HEK293 (cell line): Measurements from ENCODE around the gene CYBA.

Experiments used
- CTCF ChIA-PET: fragments of 350-600 bp; formaldehyde crosslinking; extraction: SDS; loops from one replicate; lab custom pipeline; 2021; ENCODE audit warnings: antibody characterized with exemption; lab: Yijun Ruan, JAX
- POLR2A ChIA-PET: fragments of 300-600 bp; formaldehyde crosslinking; extraction: SDS; loops from one replicate; lab custom pipeline; 2020; ENCODE audit warnings: antibody characterized with exemption, inconsistent platforms; lab: Yijun Ruan, JAX
- H3K27ac ChIP-seq: fragments of 200-500 bp; sonication (Bioruptor generic); 2 replicates; pipeline ENCODE4 v1.5.1; 2014; ENCODE audit warnings: low read depth, low read length, control low read depth, inconsistent platforms; ENCODE audit errors: extremely low read depth
- H3K36me3 ChIP-seq, 2 experiments: fragments of 200-500 bp in 1 of 2; sonication (Bioruptor generic) in 1 of 2; 1 replicate in 1 of 2; 2 replicates in 1 of 2; pipeline ENCODE4 v1.5.1; 2014 to 2017; ENCODE audit warnings: inconsistent platforms in 2 of 2, low read length in 2 of 2; ENCODE audit not compliant: control insufficient read depth in 2 of 2, insufficient read depth in 1 of 2
- H3K4me1 ChIP-seq: fragments of 200-500 bp; sonication (Bioruptor generic); 2 replicates; pipeline ENCODE4 v1.5.1; 2014; ENCODE audit warnings: mild to moderate bottlenecking, low read length, inconsistent platforms; ENCODE audit not compliant: control insufficient read depth, insufficient read depth
- H3K4me3 ChIP-seq: 2 replicates; pipeline ENCODE4 v1.5.1; 2011; ENCODE audit warnings: low read depth, mild to moderate bottlenecking, control low read depth, low read length, moderate library complexity
- H3K9me3 ChIP-seq: fragments of 200-500 bp; sonication (Bioruptor generic); 2 replicates; pipeline ENCODE4 v1.5.1; 2014; ENCODE audit warnings: low read depth, low read length, inconsistent platforms; ENCODE audit not compliant: control insufficient read depth, insufficient read depth
- BCL11B ChIP-seq: fragments of 450-650 bp; formaldehyde crosslinking; IDR thresholded peaks from 2 replicates; pipeline ENCODE4 v1.5.1; 2016; ENCODE audit warnings: low read depth, missing biosample characterization, missing genetic modification characterization
- KLF7 ChIP-seq: fragments of 450-650 bp; formaldehyde crosslinking; IDR thresholded peaks from 2 replicates; pipeline ENCODE4 v1.5.1; 2016; ENCODE audit warnings: missing biosample characterization, missing genetic modification characterization, borderline replicate concordance
- SCRT2 ChIP-seq: fragments of 450-650 bp; formaldehyde crosslinking; IDR thresholded peaks from 2 replicates; pipeline ENCODE4 v1.5.1; 2016; ENCODE audit warnings: missing biosample characterization, missing genetic modification characterization
- WT1 ChIP-seq: fragments of 450-650 bp; formaldehyde crosslinking; IDR thresholded peaks from 2 replicates; pipeline ENCODE4 v1.5.1; 2016; ENCODE audit warnings: missing biosample characterization, missing genetic modification characterization
- YY2 ChIP-seq: fragments of 450-650 bp; formaldehyde crosslinking; IDR thresholded peaks from 2 replicates; pipeline ENCODE4 v1.5.1; 2016; ENCODE audit warnings: missing biosample characterization, missing genetic modification characterization
- ZBTB49 ChIP-seq: fragments of 450-650 bp; formaldehyde crosslinking; IDR thresholded peaks from 2 replicates; pipeline ENCODE4 v1.5.1; 2016; ENCODE audit warnings: missing biosample characterization, missing genetic modification characterization, low read depth
- ZNF157 ChIP-seq: fragments of 450-650 bp; formaldehyde crosslinking; IDR thresholded peaks from 2 replicates; pipeline ENCODE4 v1.5.1; 2016; ENCODE audit warnings: missing biosample characterization, missing genetic modification characterization
- ZNF175 ChIP-seq: fragments of 450-650 bp; formaldehyde crosslinking; IDR thresholded peaks from 2 replicates; pipeline ENCODE4 v1.5.1; 2016; ENCODE audit warnings: missing biosample characterization, missing genetic modification characterization
- ZNF19 ChIP-seq: fragments of 450-650 bp; formaldehyde crosslinking; IDR thresholded peaks from 2 replicates; pipeline ENCODE4; 2016; ENCODE audit warnings: missing biosample characterization, missing genetic modification characterization, low read depth
- ZNF223 ChIP-seq: fragments of 450-650 bp; formaldehyde crosslinking; IDR thresholded peaks from 2 replicates; pipeline ENCODE4 v1.5.1; 2016; ENCODE audit warnings: missing biosample characterization, missing genetic modification characterization
- ZNF394 ChIP-seq: fragments of 450-650 bp; formaldehyde crosslinking; IDR thresholded peaks from 2 replicates; pipeline ENCODE4 v1.5.1; 2016; ENCODE audit warnings: missing biosample characterization, missing genetic modification characterization, mild to moderate bottlenecking, moderate library complexity, borderline replicate concordance
- ZNF423 ChIP-seq: fragments of 450-650 bp; formaldehyde crosslinking; IDR thresholded peaks from 2 replicates; pipeline ENCODE4 v1.5.1; 2016; ENCODE audit warnings: missing biosample characterization, missing genetic modification characterization
- ZNF513 ChIP-seq: fragments of 450-650 bp; IDR thresholded peaks from 2 replicates; pipeline ENCODE4 v1.5.1; 2018; ENCODE audit warnings: missing biosample characterization, missing genetic modification characterization
- ZNF558 ChIP-seq: fragments of 450-650 bp; formaldehyde crosslinking; IDR thresholded peaks from 2 replicates; pipeline ENCODE4 v1.5.1; 2016; ENCODE audit warnings: missing biosample characterization, missing genetic modification characterization
- ZNF596 ChIP-seq: fragments of 450-650 bp; IDR thresholded peaks from 2 replicates; pipeline ENCODE4 v1.5.0; 2018; ENCODE audit warnings: missing biosample characterization, mild to moderate bottlenecking, missing genetic modification characterization, moderate library complexity
- ZNF658 ChIP-seq: fragments of 450-650 bp; formaldehyde crosslinking; IDR thresholded peaks from 2 replicates; pipeline ENCODE4; 2016; ENCODE audit warnings: missing biosample characterization, missing genetic modification characterization
- ZNF768 ChIP-seq: fragments of 450-650 bp; formaldehyde crosslinking; IDR thresholded peaks from 2 replicates; pipeline ENCODE4 v1.5.1; 2018; ENCODE audit warnings: missing biosample characterization, mild to moderate bottlenecking, missing genetic modification characterization
- ZNF792 ChIP-seq: fragments of 450-650 bp; formaldehyde crosslinking; IDR thresholded peaks from 2 replicates; pipeline ENCODE4 v1.5.1; 2016; ENCODE audit warnings: missing biosample characterization, missing genetic modification characterization
- TF ChIP-seq, protein P1 (sequence below): fragments of 450-650 bp; formaldehyde crosslinking; IDR thresholded peaks from 2 replicates; pipeline ENCODE4 v1.5.1; 2016; ENCODE audit warnings: missing biosample characterization, missing genetic modification characterization
- TF ChIP-seq, protein P2 (sequence below): fragments of 450-650 bp; formaldehyde crosslinking; IDR thresholded peaks from 2 replicates; pipeline ENCODE4 v1.5.1; 2016; ENCODE audit warnings: missing biosample characterization, missing genetic modification characterization

CYBA gene

DNA sequence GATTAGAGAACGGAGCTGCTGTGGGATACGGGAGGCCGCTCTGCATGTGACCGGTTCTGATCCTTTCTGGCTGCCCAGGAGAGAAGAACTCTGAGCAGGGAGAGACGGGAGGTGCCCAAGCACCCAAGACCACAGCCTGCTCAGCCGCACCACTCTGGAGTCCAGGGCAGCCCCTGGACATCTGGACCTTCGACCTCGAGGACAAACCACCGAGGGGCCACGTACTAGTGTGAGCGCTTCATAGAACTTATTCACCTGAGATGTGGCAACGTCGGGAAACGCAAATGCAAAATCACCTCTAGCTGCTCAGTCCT, 49.4 kb upstream of the CYBA start:
- ChIA-PET POLR2A (interaction anchor here (1.0 to 1.2 kb wide), 2 partner anchors 27 to 38 kb away, joined by 3 read pairs; partner anchors contain the start of gene MVD), CTCF (interaction anchor here (0.6 to 0.9 kb wide), 2 partner anchors 13 to 17 kb away, joined by 3 read pairs; partner anchors contain the start of gene SNAI3)
- Histone ChIP-seq H3K9me3 (no peaks in the 10 kb centered on the region), H3K4me1 (no peaks in the 10 kb centered on the region)
- TF ChIP-seq YY2 (tag by site-specific recombination): no peak
- TF ChIP-seq, all 188 proteins: peak for 0
- Histone ChIP-seq H3K36me3 (peaks cover 0 to 49% of the 10 kb centered on the region in 2 experiments; a peak in 2 of 3 replicates), H3K27ac (no peak overlapping the region), H3K4me3 (no peak overlapping the region)

DNA sequence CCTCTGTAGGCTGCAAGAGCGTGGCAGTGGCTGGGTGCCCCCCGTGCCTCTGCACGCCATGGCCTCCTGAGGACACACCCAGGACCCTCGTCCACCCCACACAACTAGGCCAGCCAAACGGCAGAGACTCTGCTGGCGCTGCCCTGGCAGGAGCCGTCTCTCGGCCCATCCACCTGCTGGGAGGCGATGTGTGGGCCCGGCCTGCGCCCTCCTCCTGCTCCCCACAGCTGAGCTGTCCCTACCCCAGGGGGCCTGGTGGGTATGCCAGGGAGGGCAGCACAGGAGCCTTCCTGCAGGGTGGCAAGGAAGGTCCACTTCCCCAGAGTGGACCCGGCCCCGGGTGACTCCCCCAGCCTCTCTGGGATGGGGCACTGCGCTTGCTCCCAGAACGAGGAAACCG, 48.3 kb upstream of the CYBA start:
- Histone ChIP-seq H3K36me3 (peaks cover 0 to 49% of the 10 kb centered on the region in 2 experiments; a peak in 2 of 3 replicates), H3K9me3 (no peaks in the 10 kb centered on the region)
- TF ChIP-seq ZNF175 (tag by site-specific recombination) (no peak), BCL11B (tag by site-specific recombination) (no peak), ZNF792 (no peak), ZNF596 (tag by site-specific recombination) (no peak), KLF7 (tag by site-specific recombination) (no peak), ZNF768 (no peak), WT1 (no peak), ZNF658 (no peak), SCRT2 (tag by site-specific recombination) (no peak), ZNF513 (no peak), ZNF558 (no peak), ZBTB49 (no peak), ZNF19 (tag by site-specific recombination) (no peak), ZNF223 (tag by site-specific recombination) (no peak), ZNF157 (tag by site-specific recombination) (no peak), ZNF394 (tag by site-specific recombination) (no peak), ZNF423 (no peak)
- TF ChIP-seq, protein P1, sequence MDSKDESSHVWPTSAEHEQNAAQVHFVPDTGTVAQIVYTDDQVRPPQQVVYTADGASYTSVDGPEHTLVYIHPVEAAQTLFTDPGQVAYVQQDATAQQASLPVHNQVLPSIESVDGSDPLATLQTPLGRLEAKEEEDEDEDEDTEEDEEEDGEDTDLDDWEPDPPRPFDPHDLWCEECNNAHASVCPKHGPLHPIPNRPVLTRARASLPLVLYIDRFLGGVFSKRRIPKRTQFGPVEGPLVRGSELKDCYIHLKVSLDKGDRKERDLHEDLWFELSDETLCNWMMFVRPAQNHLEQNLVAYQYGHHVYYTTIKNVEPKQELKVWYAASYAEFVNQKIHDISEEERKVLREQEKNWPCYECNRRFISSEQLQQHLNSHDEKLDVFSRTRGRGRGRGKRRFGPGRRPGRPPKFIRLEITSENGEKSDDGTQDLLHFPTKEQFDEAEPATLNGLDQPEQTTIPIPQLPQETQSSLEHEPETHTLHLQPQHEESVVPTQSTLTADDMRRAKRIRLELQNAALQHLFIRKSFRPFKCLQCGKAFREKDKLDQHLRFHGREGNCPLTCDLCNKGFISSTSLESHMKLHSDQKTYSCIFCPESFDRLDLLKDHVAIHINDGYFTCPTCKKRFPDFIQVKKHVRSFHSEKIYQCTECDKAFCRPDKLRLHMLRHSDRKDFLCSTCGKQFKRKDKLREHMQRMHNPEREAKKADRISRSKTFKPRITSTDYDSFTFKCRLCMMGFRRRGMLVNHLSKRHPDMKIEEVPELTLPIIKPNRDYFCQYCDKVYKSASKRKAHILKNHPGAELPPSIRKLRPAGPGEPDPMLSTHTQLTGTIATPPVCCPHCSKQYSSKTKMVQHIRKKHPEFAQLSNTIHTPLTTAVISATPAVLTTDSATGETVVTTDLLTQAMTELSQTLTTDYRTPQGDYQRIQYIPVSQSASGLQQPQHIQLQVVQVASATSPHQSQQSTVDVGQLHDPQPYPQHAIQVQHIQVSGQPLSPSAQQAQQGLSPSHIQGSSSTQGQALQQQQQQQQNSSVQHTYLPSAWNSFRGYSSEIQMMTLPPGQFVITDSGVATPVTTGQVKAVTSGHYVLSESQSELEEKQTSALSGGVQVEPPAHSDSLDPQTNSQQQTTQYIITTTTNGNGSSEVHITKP (tag by site-specific recombination): no peak
- TF ChIP-seq, protein P2, sequence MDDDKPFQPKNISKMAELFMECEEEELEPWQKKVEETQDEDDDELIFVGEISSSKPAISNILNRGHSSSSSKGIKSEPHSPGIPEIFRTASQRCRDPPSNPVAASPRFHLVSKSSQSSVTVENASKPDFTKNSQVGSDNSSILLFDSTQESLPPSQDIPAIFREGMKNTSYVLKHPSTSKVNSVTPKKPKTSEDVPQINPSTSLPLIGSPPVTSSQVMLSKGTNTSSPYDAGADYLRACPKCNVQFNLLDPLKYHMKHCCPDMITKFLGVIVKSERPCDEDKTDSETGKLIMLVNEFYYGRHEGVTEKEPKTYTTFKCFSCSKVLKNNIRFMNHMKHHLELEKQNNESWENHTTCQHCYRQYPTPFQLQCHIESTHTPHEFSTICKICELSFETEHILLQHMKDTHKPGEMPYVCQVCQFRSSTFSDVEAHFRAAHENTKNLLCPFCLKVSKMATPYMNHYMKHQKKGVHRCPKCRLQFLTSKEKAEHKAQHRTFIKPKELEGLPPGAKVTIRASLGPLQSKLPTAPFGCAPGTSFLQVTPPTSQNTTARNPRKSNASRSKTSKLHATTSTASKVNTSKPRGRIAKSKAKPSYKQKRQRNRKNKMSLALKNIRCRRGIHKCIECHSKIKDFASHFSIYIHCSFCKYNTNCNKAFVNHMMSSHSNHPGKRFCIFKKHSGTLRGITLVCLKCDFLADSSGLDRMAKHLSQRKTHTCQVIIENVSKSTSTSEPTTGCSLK (tag by site-specific recombination): no peak
- TF ChIP-seq, all 188 proteins: peak for 0
- no peaks in the 10 kb centered on the region for H3K4me1 ChIP-seq
- CTCF ChIA-PET: no interaction called here
- H3K27ac ChIP-seq: no peak overlapping the region
- H3K4me3 ChIP-seq: no peak overlapping the region
- POLR2A ChIA-PET: no interaction called here
